Activated T-cell treated with anti-CD3 and anti-CD28 coated beads, Interleukin-2, amount 50 U/mL, for 72 hours (primary cell): Measurements from ENCODE around the gene HAGHL. TPM values are rescaled to one million over a fixed set of nuclear protein-coding genes. Genes with fewer than 3 reads are reported as not detected.

Experiments
- ATAC-seq, 2 donors: fragments of 150-1000 bp; cut with Tn5 transposase; replicated peaks in 1 of 2; 2 replicates each; pipeline ENCODE4 v1.10.0; 2021; ENCODE audit warnings: moderate library complexity in 2 of 2, mild to moderate bottlenecking in 1 of 2
- DNase-seq, 2 donors: peaks; one replicate each; pipeline ENCODE4 v3.0.0; 2021 to 2022; ENCODE audit warnings: mixed read lengths in 1 of 2
- H3K27ac Mint-ChIP-seq: one replicate; pipeline ENCODE4 v1.8.0; 2022; ENCODE audit warnings: mild to moderate bottlenecking, moderate library complexity, mixed read lengths
- H3K27me3 Mint-ChIP-seq: one replicate; pipeline ENCODE4 v1.8.0; 2022; ENCODE audit warnings: low read depth, mixed read lengths
- H3K36me3 Mint-ChIP-seq, 2 donors: one replicate each; pipeline ENCODE4 v1.8.0; 2022; ENCODE audit warnings: mixed read lengths in 2 of 2, mild to moderate bottlenecking in 1 of 2; ENCODE audit not compliant: insufficient read depth in 2 of 2
- H3K4me1 Mint-ChIP-seq: one replicate; pipeline ENCODE4 v1.8.0; 2022; ENCODE audit warnings: low read depth, mixed read lengths
- H3K4me3 Mint-ChIP-seq, 2 donors: one replicate each; pipeline ENCODE4 v1.8.0; 2022; ENCODE audit warnings: mild to moderate bottlenecking in 2 of 2, mixed read lengths in 2 of 2, moderate library complexity in 2 of 2
- H3K9me3 Mint-ChIP-seq, 2 donors: one replicate each; pipeline ENCODE4 v1.8.0; 2022; ENCODE audit warnings: mixed read lengths in 2 of 2
- total RNA-seq, 2 donors: library from RNA; stranded (reverse); gene quantifications; one replicate each; pipeline ENCODE4 v1.2.3, GENCODE V29; 2022

Gene HAGHL
- total RNA-seq, 2 donors from 2014 or later = 11.4 to 17.6 TPM

DNA sequence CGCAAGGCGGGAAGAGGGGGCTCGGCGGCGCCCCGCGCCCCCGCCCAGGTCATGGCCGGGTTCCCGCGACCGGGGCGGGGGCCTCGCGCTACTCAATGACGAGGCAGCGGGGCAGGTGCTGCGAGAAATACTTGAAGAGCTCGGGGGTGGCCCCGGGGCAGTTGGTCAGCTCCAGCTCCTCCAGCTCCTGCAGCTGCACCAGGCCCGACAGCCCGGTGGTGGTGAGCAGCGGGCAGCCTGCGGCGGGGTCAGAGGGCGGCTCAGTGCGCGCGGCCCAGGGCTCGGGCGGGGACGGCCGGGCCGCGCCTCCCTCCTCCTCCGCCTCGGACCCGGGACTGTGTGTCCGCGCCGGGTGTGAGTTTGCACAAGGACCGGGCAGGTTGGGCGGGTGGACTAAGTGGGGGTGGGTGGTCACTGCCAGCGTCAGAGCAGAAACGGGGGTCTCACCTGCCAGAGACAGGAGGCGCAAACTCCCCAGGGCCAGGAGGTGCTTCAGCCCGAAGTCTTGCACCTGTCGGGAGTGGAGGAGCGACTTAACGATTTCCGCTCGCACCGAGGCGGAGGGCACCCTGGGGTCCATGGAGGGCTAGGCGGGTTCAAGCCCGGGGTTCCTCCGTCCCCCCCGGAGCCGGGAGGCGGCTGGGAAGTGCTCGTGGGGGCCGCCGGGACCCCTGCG, 32.6 kb upstream of the HAGHL start:
- no peak for ATAC-seq
- Mint-ChIP-seq H3K27me3 (no peaks in the 10 kb centered on the region), H3K4me3 (peak overlapping the region; percentile 78 to 88), H3K4me1 (peaks cover 9% of the 10 kb centered on the region), H3K27ac (no peak overlapping the region), H3K36me3 (peaks cover 1% of the 10 kb centered on the region in 2 donors), H3K9me3 (no peaks in the 10 kb centered on the region)
- DNase-seq = no peak

DNA sequence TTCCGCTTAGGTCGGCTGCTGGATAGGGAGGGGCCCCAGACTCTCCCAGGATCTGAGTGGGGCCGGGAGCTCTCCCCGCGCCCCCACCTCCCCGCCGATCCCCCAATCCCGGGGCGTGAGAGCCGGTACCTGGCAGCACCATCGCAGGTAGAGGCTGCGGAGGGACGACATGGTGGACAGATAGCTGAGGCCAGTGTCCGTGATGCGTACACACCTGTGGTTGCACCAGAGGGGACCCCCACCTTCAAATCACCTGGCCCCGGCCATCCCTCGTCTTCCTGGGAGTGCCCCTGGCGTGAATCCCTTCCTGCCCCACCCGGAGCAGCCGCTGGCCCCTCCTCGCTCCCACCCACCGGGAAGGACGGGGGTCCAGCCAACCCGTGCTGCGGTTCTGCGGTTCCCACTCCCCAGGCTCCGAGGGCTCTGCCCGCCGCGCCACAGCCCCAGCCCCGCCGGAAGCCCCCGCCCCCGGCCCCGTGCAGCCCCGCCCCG, 32.0 kb upstream of the HAGHL start:
- peak overlapping the region; percentile 78 to 88 for H3K4me3 Mint-ChIP-seq
- peaks cover 6% of the 10 kb centered on the region for H3K4me1 Mint-ChIP-seq
- H3K27ac Mint-ChIP-seq = no peak overlapping the region
- DNase-seq (no peak), ATAC-seq (peak in 1 of 2 donors; percentile 2)
- no peaks in the 10 kb centered on the region for H3K27me3 Mint-ChIP-seq
- H3K9me3 Mint-ChIP-seq = no peaks in the 10 kb centered on the region
- peaks cover 1% of the 10 kb centered on the region in 2 donors for H3K36me3 Mint-ChIP-seq

DNA sequence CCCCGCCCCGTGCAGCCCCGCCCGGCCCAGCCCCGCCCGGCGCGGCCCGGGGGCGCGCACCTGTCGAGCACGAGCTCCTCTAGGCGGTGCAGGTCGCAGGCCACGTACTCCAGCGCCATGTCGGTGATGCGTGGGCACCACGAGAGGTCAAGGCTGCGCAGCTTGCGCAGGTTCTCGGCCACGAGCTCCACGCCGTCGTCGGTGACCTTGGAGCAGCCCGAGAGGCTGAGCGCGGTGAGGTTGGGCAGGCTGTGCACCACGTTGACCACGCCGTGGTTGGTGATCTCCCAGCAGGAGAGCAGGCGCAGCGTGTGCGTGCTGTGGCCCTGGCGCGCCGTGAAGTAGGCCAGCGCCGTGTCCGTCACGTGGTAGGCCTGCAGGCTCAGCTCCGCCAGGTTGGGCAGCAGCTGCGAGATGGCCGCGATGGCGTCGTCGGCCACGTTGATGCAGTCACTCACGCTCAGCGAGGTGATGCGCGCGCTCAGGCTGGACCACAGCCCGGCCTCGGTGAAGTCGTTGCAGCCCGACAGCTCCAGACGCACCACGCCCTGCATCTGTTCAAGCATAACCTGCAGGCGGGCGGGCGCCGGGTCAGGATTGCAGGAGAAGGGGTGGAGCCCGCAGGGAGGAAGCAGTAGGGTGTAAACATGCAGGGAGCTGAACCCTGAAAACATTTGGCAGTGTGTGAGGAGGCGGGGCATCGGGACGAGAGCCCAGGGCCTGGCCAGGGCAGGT, 31.4 kb upstream of the HAGHL start:
- H3K4me3 Mint-ChIP-seq = peak overlapping the region; percentile 88 to 90
- peak; percentile 80 to 82 for DNase-seq
- no peaks in the 10 kb centered on the region for H3K27me3 Mint-ChIP-seq
- H3K36me3 Mint-ChIP-seq = no peaks in the 10 kb centered on the region
- H3K9me3 Mint-ChIP-seq = no peaks in the 10 kb centered on the region
- no peak overlapping the region for H3K27ac Mint-ChIP-seq
- peak; percentile 86 to 88 for ATAC-seq
- peaks cover 6% of the 10 kb centered on the region for H3K4me1 Mint-ChIP-seq

DNA sequence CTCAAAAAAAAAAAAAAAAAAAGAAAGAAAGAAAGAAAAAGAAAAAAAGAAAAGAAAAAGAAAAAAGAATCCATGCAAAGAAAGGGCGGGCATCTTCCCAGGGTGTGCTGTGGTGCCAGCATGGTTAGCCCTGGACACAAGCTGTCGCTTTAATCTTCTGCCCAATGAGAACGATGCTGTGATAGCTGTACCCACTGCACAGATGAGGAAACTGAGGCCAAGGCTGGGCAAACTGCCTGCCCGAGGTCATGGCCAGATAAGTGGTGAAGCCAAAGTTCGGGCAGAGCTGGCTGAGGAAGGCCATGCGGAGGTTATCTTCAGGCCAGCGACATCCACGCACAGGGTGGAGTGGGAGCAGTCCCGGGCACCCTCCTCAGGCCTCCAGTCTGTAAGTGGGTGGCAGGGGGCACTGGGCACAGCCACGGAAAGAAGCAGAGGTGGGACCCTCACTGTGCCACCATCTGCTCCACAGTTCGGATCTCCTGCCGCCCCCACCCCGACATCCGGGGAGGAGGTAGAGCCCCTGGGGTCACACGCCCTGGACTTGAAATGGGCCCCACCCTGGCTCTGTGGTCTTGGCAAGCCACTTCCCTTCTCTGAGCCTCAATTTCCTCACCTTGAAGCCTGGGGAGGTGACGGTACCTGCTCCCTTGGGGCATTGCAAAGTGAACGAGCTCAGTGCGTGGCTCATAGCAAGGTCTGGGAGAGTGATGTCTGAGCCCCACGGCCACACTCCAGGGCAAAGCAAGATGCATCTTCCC, 27.8 kb upstream of the HAGHL start:
- no peaks in the 10 kb centered on the region for H3K9me3 Mint-ChIP-seq
- ATAC-seq (no peak), DNase-seq (no peak)
- H3K27me3 Mint-ChIP-seq = peaks cover 23% of the 10 kb centered on the region
- H3K4me1 Mint-ChIP-seq = peaks cover 6% of the 10 kb centered on the region
- H3K36me3 Mint-ChIP-seq = no peaks in the 10 kb centered on the region
- H3K4me3 Mint-ChIP-seq = no peak overlapping the region
- no peak overlapping the region for H3K27ac Mint-ChIP-seq

DNA sequence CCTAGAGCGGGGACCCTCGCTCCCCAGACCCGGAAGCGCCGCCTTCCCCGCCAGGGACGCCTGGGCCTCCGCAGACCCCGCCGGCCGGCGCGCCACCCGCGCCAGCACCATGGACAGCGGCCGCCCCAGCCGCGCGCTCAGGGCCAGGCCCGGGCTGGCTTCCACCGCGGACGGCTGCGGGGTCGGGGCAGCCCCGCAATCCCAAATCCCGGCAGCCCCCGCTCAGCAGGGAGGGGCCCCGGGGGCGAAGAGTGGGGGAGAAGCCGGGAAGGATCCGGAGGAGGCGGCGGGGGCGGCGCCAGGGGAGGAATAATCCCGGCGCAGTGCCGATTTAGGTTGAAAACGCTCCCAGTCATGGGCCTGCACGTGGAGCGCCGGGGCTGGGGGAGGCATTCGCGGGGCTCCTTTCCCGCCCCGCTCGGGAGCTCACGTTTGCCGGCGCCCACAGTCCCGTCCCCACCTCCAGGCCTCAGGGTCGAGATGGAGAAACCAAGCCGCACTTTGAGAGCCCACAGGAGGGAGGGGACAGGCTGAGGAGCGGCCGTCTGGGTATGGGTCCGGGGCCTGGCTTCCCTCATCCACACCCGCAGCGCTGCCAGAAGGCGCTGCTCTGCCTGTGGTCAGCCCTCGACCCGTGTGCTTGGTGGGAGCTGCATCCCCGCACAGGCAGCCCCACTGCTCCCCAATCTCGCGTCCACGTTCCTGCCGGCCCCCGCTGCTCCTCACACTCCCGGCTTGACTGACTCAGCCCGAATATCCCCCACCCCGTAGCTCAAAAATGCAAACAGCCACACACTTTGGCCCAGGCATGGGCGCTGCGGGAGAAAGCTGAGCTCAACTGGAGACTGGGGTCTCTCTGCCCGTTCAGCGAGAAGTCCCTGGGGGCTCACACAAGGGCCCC, 26.0 kb upstream of the HAGHL start:
- Mint-ChIP-seq H3K27ac (no peak overlapping the region), H3K4me3 (no peak overlapping the region), H3K9me3 (no peaks in the 10 kb centered on the region), H3K27me3 (peaks cover 28% of the 10 kb centered on the region), H3K36me3 (no peaks in the 10 kb centered on the region), H3K4me1 (no peaks in the 10 kb centered on the region)
- DNase-seq = peak; percentile 54 to 63
- peak; percentile 51 to 64 for ATAC-seq

DNA sequence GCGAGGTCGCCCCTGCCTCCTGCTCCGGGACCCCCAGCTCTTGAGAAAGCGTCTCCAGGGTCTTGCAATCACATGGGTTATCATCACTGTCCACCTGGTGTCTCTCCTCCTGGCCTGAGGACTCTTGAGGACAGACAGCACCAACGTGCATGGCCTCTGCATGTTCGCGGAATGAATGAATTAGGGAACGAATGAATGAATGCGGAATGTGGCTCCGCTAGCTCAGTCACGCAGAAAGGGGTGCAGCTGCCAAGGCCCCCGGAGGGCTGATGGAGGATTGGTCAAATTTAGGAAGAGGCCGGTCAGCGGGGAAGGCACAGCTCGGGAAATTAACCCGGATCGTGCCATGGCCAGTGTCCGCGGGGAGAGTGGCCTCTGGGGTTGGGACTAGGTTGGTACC, 24.6 kb upstream of the HAGHL start:
- Mint-ChIP-seq H3K4me1 (no peaks in the 10 kb centered on the region), H3K36me3 (no peaks in the 10 kb centered on the region), H3K9me3 (no peaks in the 10 kb centered on the region), H3K4me3 (no peak overlapping the region), H3K27me3 (peaks cover 40% of the 10 kb centered on the region), H3K27ac (no peak overlapping the region)
- ATAC-seq = no peak
- DNase-seq = no peak

DNA sequence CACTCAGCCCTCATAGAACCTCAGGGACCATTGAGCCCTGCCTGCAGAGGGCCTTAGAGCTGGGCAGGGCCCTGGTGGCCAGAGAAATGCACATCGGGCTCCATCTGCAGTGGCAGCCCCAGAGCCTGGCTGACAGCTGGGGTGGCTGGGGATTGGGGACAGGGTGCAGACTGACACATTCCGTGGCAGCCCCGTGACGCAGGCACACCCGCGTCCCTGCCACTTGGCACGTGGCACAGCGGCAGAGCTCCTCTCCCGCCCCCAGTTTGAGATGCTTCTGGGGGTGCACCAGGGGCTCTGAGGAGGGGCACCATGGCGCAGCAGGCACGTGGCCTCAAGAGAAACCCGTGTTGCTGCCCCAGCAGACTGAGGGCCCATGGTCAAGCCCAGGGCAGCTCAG, 23.5 kb upstream of the HAGHL start:
- H3K9me3 Mint-ChIP-seq = no peaks in the 10 kb centered on the region
- no peak overlapping the region for H3K27ac Mint-ChIP-seq
- no peaks in the 10 kb centered on the region for H3K36me3 Mint-ChIP-seq
- ATAC-seq (no peak), DNase-seq (no peak)
- H3K4me3 Mint-ChIP-seq = no peak overlapping the region
- no peaks in the 10 kb centered on the region for H3K4me1 Mint-ChIP-seq
- H3K27me3 Mint-ChIP-seq = peaks cover 51% of the 10 kb centered on the region

DNA sequence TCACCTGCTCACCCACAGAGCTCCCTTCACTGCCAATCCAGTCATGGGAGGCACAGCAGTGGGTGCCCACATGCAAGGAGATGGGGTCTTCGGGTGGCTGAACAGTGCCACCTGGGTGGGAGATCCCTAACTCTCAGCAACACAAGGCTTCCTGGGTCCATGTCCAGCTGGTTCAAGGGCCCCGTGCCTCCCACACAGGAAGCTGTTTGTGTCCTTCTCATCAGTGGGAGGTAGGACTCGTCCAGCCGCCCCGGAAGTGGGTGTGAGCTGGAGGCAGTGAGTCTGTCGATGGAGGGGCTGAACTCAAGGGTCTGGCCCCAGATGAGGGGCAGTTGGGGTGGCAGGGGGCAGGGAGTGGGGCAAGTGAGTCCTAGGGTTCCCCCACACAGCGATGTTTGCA, 22.9 kb upstream of the HAGHL start:
- H3K9me3 Mint-ChIP-seq = no peaks in the 10 kb centered on the region
- no peaks in the 10 kb centered on the region for H3K4me1 Mint-ChIP-seq
- no peak overlapping the region for H3K27ac Mint-ChIP-seq
- ATAC-seq (no peak), DNase-seq (no peak)
- H3K4me3 Mint-ChIP-seq = no peak overlapping the region
- no peaks in the 10 kb centered on the region for H3K36me3 Mint-ChIP-seq
- H3K27me3 Mint-ChIP-seq = peaks cover 53% of the 10 kb centered on the region

DNA sequence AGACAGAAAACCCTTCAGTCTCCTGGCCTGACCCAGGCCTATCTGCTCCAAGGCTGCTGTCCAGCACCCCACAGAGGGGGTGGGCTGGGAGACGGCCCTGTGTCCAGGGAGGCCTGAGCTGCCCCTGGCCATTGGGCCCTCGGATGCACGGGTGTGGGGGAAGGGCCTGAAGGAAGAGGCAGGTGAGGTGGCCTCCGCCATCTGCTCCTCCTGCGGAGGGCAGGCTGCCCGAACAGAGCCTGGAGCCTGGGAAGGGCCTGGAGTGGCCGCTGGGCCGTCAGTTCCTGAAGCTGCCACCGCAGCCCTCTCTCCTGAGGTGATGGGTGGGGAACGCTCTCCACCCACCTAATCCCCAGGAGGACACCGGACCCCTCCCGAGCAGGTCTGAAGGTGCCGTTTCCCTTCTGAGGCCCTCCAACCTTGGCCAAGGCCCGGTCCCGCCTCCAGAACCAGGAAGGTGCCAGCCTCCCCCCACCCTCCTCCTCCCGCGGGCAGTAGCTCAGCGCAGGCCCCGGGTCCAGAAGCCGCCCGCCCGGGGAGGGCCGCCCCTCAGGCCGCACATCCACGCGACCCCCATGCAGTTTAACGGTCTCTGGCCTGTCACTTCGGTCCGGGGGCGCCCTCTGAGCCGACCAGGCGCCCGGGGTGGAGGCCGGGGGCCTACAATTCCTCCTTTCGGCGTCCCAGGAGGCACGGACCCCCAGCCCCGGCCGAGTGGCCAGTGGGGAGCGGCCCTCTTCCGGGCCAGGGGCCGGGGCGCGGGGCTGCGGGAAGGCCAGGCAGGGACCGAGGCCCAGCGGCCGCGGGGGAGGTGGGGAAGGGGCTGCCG, 22.1 kb upstream of the HAGHL start:
- ATAC-seq (no peak), DNase-seq (no peak)
- H3K36me3 Mint-ChIP-seq = no peaks in the 10 kb centered on the region
- H3K4me3 Mint-ChIP-seq = peak overlapping the region in 1 of 2 donors; percentile 27
- H3K9me3 Mint-ChIP-seq = no peaks in the 10 kb centered on the region
- no peaks in the 10 kb centered on the region for H3K4me1 Mint-ChIP-seq
- H3K27ac Mint-ChIP-seq = no peak overlapping the region
- H3K27me3 Mint-ChIP-seq = peaks cover 53% of the 10 kb centered on the region

DNA sequence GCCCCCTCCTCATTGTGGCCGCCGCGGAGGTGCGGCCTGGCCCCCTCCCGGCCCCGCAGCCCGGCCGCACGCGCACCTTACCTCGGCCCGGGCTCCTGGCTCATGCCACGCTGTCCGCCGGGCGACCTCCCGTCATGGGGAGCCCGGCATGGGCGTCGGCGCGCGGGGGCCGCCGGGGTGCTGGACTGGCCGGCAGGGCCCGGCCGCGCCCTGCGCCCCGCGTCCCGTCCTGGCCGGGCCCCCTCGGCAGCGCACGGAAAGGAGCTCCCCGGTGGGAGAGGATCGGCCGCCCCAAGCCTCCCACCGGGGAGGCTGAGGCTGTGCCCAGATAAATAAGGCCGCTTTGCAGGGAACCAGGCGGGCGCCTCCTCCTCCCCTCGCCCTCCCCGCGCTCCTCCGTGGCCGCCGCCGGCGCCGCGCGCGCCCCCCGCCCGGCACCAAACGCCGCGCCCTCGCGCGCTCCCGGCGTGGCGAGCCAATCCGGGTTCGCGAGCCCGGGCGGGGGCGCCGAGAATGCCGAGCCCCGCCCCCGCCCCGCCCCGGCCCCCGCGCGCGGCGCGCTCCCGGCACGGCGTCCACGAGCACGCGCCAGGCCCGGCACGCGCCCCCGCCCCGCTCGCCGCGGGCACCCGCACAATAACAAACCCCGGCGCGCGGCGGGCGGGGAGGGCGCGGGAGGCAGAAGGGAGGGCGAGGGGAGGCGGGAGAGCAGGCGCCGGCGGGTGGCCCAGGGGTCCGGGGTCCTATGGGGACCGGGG, 21.3 kb upstream of the HAGHL start, which contains the start of gene FBXL16:
Gene FBXL16, minus strand, starts transcription at position 371 of the 758 bp plus-strand sequence. CDS start 8,396 bp downstream, outside the sequence.
- ATAC-seq (no peak), DNase-seq (no peak)
- H3K27ac Mint-ChIP-seq = no peak within 1 kb of the TSS
- H3K4me3 Mint-ChIP-seq = no peak within 1 kb of the TSS
- no peaks in the 10 kb centered on the region for H3K36me3 Mint-ChIP-seq
- H3K9me3 Mint-ChIP-seq = no peaks in the 10 kb centered on the region
- no peaks in the 10 kb centered on the region for H3K4me1 Mint-ChIP-seq
- H3K27me3 Mint-ChIP-seq = peaks cover 53% of the 10 kb centered on the region
